ENCODE data around the gene IRF4. TPM values are rescaled to one million over a fixed set of nuclear protein-coding genes. Genes with fewer than 3 reads are reported as not detected.

Gene IRF4
- total RNA-seq, 1 donor from 2014 or later, result 0.04 TPM

DNA sequence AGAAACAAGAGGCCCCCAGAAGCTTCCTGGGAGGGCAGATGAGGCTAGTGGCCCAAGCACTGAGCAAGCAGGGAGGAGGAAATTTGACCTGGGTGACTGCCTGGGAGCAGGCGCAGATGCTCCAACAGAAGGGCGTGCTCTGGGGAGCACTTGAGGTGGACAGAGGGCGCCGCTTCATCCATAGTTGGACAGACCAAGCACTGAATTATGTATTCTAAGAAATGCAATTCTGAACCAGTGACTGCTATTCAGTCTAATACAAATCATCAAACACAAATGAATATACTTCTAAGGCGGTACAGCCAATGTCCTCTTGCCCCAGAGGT is 28.7 kb upstream of the IRF4 start:
- TF ChIP-seq, protein P1, sequence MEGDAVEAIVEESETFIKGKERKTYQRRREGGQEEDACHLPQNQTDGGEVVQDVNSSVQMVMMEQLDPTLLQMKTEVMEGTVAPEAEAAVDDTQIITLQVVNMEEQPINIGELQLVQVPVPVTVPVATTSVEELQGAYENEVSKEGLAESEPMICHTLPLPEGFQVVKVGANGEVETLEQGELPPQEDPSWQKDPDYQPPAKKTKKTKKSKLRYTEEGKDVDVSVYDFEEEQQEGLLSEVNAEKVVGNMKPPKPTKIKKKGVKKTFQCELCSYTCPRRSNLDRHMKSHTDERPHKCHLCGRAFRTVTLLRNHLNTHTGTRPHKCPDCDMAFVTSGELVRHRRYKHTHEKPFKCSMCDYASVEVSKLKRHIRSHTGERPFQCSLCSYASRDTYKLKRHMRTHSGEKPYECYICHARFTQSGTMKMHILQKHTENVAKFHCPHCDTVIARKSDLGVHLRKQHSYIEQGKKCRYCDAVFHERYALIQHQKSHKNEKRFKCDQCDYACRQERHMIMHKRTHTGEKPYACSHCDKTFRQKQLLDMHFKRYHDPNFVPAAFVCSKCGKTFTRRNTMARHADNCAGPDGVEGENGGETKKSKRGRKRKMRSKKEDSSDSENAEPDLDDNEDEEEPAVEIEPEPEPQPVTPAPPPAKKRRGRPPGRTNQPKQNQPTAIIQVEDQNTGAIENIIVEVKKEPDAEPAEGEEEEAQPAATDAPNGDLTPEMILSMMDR (IDR thresholded peaks at IDR 0.05; ENCODE audit: insufficient read depth, low read length, poor library complexity, severe bottlenecking), result no peak
- Histone ChIP-seq H3K27me3 (ENCODE audit: control insufficient read depth, insufficient read depth, low read length) (no peaks in the 10 kb centered on the region), H3K4me3 (ENCODE audit: low read depth, low read length) (no peak overlapping the region), H3K36me3 (ENCODE audit: control insufficient read depth, insufficient read depth, low read length) (no peaks in the 10 kb centered on the region)
- no peak for DNase-seq (ENCODE audit: low read depth)

DNA sequence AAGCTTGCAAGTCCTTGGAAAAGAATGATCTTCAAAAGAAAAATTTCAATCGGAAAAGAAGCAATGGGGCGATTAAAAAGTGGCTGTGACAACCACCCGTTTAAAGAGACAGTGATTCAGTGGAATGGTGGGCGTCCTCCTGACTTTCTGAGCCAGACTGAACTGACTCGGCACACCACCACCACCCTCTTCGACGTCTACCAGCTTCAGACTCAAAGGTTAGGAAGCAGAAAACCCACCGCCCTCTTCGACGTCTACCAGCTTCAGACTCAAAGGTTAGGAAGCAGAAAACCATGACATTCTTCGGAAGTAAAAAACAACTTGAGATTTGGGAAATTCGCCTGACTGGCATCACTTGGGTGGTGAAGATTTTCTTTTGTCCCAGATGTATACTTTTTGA is 28.3 kb upstream of the IRF4 start:
- Histone ChIP-seq H3K4me3 (ENCODE audit: low read depth, low read length) (no peak overlapping the region), H3K27me3 (ENCODE audit: control insufficient read depth, insufficient read depth, low read length) (peaks cover 3% of the 10 kb centered on the region), H3K36me3 (ENCODE audit: control insufficient read depth, insufficient read depth, low read length) (no peaks in the 10 kb centered on the region)
- no peak for DNase-seq (ENCODE audit: low read depth)
- TF ChIP-seq, protein P1 (IDR thresholded peaks at IDR 0.05; ENCODE audit: insufficient read depth, low read length, poor library complexity, severe bottlenecking), result no peak

DNA sequence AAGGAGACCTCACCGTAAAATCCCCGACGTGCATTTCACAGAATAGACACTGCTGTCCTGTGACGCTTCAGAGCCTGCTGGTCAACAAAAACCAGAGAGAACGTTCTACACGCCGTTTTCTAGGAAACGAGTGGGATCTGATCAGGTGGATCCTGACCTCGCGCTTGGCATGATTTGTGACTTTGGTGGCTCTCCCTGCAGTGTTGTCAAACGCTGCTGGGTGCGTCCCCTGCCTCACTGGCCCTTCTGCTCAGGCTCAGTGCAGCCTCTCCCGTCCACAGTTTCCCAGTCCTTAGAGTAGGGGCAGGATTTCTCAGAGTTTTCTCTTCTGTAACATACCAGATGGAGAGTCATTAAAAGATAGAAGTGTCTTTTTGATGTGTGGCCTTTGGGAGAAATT is 27.6 kb upstream of the IRF4 start:
- no peak for DNase-seq (ENCODE audit: low read depth)
- H3K4me3 ChIP-seq (ENCODE audit: low read depth, low read length), result no peak overlapping the region
- TF ChIP-seq, protein P1 (IDR thresholded peaks at IDR 0.05; ENCODE audit: insufficient read depth, low read length, poor library complexity, severe bottlenecking), result no peak
- H3K27me3 ChIP-seq (ENCODE audit: control insufficient read depth, insufficient read depth, low read length), result peaks cover 4% of the 10 kb centered on the region
- no peaks in the 10 kb centered on the region for H3K36me3 ChIP-seq (ENCODE audit: control insufficient read depth, insufficient read depth, low read length)

DNA sequence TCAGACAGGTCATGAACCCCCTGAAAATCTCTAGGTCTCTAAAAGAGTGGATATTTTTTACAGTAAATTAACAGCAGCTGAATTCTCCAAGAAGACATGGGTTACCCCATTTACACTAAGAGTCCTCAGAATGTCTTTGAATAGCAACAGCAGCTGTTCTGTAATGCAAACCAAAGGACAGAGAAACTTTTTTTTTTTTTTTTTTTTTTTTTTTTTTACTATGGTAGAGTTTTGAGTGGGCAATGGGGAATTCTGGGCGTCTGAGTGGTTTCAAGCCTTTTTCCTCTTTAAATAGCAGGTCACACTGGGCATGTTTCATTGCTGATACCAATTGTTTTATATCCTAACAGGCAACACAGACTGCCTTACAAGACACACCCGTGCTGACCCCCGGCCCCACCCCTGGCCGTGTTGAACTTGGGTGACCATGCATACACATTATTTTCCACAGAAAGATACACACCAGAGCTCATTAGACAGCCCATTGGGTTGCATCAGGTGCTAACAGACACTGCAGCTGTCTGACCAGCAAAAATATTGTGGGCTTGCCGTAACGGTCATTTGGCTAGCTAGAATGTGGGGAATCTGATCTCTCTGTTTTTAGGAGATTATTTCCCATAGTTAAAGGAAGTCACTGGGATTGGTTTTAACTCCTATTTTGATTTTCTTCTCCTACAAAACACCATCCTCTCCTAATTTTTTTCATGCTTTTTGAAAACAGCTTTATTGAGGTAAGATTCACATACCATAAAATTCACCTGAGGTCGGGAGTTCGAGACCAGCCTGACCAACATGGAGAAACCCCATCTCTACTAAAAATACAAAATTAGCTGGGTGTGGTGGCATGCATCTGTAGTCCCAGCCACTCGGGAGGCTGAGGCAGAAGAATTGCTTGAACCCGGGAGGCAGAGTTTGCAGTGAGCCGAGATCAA is 26.7 kb upstream of the IRF4 start:
- TF ChIP-seq, protein P1 (IDR thresholded peaks at IDR 0.05; ENCODE audit: insufficient read depth, low read length, poor library complexity, severe bottlenecking), result no peak
- peaks cover 8% of the 10 kb centered on the region for H3K27me3 ChIP-seq (ENCODE audit: control insufficient read depth, insufficient read depth, low read length)
- no peak for DNase-seq (ENCODE audit: low read depth)
- no peaks in the 10 kb centered on the region for H3K36me3 ChIP-seq (ENCODE audit: control insufficient read depth, insufficient read depth, low read length)
- H3K4me3 ChIP-seq (ENCODE audit: low read depth, low read length), result no peak overlapping the region

DNA sequence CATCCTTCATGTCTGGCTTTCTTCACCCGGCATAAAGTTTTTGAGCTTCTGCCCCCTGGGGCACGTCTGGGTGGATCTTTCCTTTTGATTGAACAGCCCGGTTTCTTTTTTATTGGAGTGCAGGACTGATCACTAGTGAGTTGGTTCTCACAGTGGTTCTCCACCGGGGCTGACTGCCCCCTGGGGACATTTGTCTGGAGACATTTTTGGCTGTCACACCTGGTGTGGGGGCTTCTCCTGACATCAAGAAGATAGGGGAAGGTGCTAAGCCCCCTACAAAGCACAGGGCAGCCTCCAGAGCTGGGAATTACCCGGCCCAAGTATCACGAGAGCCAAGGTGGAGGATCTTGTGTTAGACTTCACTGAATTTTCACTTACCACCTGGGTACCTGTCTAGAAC is 25.7 kb upstream of the IRF4 start:
- no peak for DNase-seq (ENCODE audit: low read depth)
- Histone ChIP-seq H3K4me3 (ENCODE audit: low read depth, low read length) (no peak overlapping the region), H3K36me3 (ENCODE audit: control insufficient read depth, insufficient read depth, low read length) (no peaks in the 10 kb centered on the region), H3K27me3 (ENCODE audit: control insufficient read depth, insufficient read depth, low read length) (peaks cover 14% of the 10 kb centered on the region)
- TF ChIP-seq, protein P1 (IDR thresholded peaks at IDR 0.05; ENCODE audit: insufficient read depth, low read length, poor library complexity, severe bottlenecking), result no peak

All from kidney epithelial cell (primary cell).